ENCODE data around the gene B3GAT1.
A peak's percentile ranks its signal among the peaks of the same experiment; 100 is the strongest.
"Not testable (repeated sequence)": the region's sequence is repeated elsewhere in the genome, so short reads cannot be mapped to it uniquely, and the experiment has no call there.

B3GAT1 gene

GRCh38 chr11:134349109-134349801 is 62.8 kb downstream of the B3GAT1 start:
- DNase-seq: no peak

- DNase-seq: no peak
Observed at GRCh38 chr11:134347441-134347840, 64.6 kb downstream of the B3GAT1 start.

GRCh38 chr11:134346976-134347350 is 65.1 kb downstream of the B3GAT1 start:
- no peak for DNase-seq

DNA sequence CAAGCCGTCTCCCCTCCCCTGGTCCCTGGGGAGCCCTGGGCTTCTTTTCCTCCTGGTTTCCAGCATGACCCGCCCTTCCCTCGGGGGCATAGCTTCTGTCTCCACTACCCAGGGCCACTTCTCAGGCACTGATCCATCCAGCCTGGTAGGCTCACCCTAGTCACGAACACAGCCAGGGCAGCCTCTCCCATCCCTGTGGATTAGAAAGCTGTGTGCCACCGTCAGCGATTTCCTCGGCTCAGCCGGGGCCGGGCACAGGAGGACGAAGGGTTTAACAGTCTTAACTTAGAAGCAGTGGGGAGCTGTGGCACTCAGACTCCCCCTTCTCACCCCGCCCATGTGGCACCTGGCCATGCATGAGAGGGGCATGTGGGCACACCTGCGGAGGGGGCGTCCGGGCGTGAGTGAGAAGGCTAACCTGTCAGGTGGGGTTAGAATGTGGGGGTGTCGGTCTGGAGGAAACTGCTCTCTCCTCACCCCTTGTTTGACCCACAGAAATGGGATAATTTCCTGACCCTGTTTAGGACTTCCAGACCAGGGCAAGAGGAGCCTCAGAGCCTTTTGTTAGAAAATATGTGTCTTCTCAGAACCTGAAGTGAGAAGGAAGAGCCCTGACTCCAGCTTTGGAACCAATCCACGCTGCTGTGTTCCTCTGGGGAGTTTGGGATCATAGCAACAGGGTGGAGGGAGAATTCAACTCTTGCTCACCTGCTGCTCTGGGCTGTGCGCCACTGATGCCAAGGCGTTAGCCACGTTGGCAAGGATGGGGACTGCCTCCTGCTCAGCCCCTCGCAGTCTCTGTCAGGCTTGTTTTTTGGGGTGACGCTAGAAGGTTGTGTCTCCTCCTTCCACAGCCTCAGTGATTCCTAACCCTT is 65.7 kb downstream of the B3GAT1 start:
- DNase-seq: no peak

DNA sequence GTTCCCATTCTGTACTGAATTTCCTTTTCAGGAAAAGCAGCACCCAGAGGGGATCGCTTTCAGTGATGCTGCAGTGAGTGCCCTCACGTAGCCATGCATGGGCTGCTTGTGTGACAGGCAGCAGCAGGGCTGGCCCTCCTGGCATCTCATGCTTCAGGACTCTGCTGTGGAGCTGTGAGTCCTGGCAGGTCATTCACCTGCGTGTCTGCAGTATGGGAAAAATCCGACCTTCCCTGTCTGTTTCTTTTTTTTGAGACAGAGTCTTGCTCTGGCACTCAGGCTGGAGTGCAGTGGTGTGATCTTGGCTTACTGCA is 66.8 kb downstream of the B3GAT1 start:
- no peak for DNase-seq

DNA sequence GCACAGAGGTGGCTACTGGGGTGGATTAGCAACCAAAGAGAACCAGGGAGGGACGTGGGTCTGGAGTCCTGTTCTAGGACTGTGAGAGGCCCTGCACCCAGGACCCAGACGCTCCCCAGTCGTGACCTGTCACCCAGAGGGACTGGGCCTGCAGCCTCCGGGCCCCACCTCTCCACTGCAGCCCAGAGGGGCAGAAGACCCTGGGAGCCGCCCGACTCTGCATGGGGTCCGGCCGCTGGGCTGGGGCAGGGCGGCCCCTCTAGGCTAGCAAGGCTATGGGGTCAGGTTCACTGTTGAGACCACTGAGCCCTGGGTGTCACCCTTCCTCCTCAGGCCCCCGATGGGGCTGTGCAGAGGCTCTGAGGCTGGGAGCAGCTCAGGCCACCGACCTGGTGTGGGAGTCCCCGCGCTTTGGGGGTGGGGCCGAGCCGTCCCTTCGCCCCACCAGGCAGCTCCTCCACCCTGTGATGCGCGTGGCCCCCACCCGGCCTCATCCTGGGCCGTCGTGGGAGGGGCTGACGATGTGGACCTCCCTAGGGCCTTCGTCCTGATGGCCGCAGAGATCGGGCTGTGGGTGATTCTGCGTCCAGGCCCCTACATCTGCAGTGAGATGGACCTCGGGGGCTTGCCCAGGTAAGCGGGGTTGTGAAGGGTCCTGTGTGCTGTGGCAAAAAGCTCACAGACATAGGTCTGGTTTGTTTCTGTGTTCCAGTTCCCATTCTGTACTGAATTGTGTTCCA is 67.4 kb downstream of the B3GAT1 start:
- DNase-seq: not testable (repeated sequence)

GRCh38 chr11:134343646-134344045 is 68.4 kb downstream of the B3GAT1 start:
- no peak for DNase-seq

GRCh38 chr11:134342572-134343340 is 69.3 kb downstream of the B3GAT1 start:
- DNase-seq: no peak

DNA sequence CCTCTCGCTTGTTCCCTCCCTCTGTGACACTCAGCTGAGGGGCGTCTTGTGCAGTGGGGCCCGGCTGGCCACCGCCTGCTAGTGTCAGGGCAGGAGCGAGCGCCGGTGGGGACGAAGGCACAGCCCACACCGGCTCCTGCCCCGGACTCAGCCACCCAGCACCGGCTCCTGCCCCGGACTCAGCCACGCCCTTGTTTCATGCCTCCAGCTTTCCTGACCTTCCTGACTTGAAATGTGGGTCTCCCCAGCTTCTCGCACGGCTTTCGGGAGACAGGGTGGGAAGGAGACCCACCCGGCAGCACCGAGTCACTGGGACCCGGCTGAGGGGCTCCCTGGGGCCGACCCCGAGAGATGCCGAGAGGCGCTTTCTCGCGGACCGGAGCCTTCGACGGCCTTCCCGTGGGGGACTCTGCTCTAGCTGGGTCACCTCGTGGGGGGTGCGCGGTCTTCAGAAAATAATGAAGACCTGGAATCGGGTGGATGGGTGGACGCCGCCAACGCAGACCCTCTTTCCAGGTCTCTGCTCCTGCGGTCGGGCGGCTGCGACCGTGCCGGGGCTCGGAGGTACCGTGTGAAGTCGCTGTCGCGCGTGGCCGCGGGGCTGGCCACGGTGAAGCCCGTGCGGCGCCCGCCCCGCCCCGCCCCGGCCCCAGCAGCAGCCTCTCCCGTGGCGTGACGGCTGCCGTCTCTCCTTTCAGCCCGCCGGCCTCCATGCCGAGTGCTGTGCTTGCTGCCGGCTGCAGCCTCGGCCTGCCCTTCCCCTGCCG is 70.1 kb downstream of the B3GAT1 start:
- no peak for DNase-seq

- DNase-seq: no peak
Observed at GRCh38 chr11:134340354-134340964, 71.6 kb downstream of the B3GAT1 start.

- no peak for DNase-seq
Observed at GRCh38 chr11:134339756-134340155, 72.3 kb downstream of the B3GAT1 start.

GRCh38 chr11:134338654-134339053 is 73.4 kb downstream of the B3GAT1 start:
- DNase-seq: no peak

GRCh38 chr11:134338068-134338467 is 74.0 kb downstream of the B3GAT1 start:
- DNase-seq: no peak

DNA sequence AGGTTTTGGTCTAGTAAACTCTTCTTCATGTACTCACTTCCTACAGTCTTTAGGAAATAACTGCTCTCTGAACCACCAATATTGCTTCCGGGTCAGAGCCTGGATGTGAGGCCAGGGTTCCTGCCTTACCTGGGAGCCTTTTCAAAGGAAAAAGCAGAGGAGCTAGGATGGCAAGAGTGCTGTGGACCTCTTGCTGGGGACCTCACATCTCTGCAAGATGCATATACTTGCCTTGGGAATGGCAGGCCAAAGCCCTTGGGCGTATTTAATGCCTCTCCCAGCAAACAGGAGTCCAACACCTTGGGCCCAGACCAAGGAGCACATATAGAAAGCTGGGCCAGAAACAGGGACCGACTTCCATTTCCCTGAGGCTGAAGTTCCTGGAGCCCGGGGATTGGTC is 75.0 kb downstream of the B3GAT1 start:
- DNase-seq: no peak

- DNase-seq: no peak
Observed at GRCh38 chr11:134334796-134335571, 77.1 kb downstream of the B3GAT1 start.

DNA sequence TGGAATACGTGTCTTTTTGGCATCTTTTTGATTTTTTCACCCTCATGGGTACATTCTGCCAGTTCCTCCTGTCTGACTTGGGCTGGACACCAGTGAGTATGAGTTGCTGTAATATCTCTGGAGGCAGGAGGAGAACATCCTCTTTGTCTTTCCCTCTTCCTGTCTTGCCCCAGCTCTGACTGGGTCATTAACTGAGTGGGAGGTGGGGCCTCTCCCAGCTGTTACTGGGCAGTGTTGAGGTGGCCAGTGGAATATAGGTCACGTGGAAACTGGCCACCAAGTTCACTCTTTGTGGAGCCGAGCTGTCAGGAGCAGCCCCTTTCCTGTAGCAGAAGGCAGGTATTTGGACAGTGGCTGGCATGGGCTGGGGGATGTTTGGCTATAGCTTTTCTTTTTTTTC is 78.1 kb downstream of the B3GAT1 start:
- no peak for DNase-seq

DNA sequence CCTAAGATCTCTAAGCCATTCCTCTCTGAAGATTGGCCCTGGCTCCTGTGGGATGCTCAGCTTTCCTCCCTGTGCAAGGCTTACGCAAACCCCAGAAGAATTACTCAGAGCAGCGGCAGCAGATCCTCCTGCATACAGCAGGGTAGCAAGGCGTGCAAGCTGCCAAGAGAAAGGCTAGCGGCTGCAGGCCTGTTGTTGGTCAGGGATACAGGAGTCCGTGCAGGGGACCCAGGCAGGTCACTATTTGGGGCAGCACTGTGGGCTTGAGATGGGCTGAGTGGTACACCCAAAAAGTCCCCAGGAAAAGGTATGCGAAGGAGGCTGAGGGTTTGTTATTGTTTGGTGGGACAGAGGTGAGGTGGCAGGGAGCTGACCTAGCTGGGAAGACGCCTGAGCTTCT is 78.7 kb downstream of the B3GAT1 start:
- DNase-seq: no peak

DNA sequence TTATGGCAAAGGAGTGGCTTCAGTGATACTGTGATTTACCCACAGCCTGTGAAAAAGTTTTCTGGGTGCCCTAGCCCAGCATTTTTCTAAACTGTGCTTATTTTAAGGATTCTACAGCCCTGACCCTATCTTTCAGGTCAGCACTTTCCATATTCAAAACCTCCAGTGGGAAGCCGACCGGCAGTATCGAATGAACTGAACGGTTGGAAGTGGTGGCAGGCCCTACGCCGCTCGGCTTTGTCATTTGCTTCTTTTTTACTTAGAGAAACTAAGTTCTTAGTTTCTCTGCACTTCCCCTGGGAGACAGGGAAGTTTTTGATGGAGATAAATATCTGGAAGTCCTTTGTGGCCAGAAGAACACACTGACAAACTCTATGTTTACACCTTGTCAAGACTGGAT is 79.3 kb downstream of the B3GAT1 start:
- DNase-seq: no peak

- DNase-seq: no peak
Observed at GRCh38 chr11:134332189-134332631, 79.8 kb downstream of the B3GAT1 start.

DNA sequence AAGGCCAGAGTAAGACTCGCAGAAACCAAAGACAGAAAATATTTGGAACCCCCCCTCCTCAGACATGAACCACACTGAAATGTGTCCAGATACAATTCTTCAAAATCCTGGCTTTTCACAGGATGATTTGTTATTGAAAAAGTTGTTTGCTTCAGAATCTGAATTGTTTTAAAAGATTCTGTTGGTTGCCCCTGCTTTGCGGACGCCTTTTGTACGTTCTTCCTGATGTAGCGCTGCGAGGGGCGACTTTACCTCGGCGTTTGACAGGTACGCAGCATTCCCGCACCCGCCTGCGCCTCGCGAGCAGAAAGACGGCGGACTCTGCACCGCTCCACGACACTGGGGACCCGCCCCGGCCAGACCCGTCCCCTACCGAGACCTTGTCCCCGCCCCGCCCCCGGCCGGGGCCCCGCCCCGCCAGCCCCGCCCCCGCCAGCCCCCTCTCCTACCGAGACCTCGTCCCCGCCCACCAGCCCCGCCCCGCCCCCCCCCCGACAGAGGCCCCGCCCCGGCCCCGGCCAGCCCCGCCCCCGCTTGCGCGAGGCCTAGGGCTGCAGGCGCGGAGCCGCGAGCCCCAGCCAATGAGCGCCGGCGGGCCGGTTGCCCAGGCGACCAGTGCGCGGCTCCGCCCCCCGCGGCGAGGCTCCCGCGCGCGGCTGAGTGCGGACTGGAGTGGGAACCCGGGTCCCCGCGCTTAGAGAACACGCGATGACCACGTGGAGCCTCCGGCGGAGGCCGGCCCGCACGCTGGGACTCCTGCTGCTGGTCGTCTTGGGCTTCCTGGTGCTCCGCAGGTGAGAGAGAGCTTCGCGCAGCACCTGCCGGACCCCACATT is 80.5 kb downstream of the B3GAT1 start, which contains the start of gene GLB1L2:
GLB1L2 (plus strand) TSS at position 635 of the 835 bp plus-strand sequence; CDS start at position 709, 74 bp downstream.
- DNase-seq: peak; percentile 58
